ENCODE results near the gene TRIM16. TPM values are rescaled to one million over a fixed set of nuclear protein-coding genes. Genes with fewer than 3 reads are reported as not detected.
"Not testable (repeated sequence)": the region's sequence is repeated elsewhere in the genome, so short reads cannot be mapped to it uniquely, and the experiment has no call there.

The TRIM16 gene
- total RNA-seq = 43.0 and 56.1 TPM in 2 replicates

DNA sequence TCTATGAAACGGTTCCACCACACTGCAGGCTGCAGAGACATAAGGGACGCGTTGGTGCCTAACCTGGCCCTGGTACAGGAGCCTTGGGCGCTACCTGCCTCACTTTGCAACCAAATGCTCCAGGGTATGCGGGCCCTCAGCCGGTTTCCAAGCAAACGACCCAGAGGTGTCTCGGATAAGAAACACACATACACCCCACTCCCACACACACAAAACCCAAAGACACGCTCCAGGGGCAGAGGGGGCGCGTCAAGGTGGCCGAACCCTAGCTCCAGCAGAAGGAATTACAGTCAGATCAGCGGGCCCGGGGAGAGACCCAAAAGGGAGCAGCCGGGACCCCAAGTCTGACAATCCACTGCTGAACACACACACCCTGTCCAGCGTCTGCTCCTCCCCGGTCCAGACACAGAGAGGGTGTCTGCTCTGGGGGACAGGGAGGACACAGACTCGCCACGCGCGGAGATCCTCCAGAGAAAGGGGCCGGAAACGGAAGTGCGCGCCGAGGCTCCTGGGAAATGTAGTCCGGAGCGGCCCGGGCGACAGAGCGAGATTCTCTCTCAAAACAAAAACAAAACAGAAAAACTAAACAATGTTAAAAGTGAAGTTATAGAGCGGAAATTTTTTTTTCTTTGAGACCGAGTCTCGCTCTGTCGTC, at the start of gene TRIM16:
Gene TRIM16 (minus strand): TSS at position 488 of the 655 bp plus-strand sequence. CDS start 32,702 bp downstream, outside the sequence.
- not testable (repeated sequence) for H3K27ac ChIP-seq (ENCODE audit: low read depth, low read length); H3K79me2 ChIP-seq (ENCODE audit: insufficient read depth, low read length); H3K36me3 ChIP-seq (ENCODE audit: insufficient read depth, low read length); H3K4me1 ChIP-seq (ENCODE audit: insufficient read depth, low read length); H4K20me1 ChIP-seq (ENCODE audit: insufficient read depth, low read length); H3K9me3 ChIP-seq (ENCODE audit: low read depth, low read length); H3K27me3 ChIP-seq (ENCODE audit: insufficient read depth, low read length)
- H2AFZ ChIP-seq (ENCODE audit: low read length) = peak within 1 kb of the TSS; percentile 94
- DNase-seq (ENCODE audit: insufficient read length, low spot score, missing footprints) = peak; percentile 61
- H3K4me2 ChIP-seq (ENCODE audit: insufficient read depth, low read length) = peak within 1 kb of the TSS; percentile 83
- peak within 1 kb of the TSS; percentile 77 for H3K4me3 ChIP-seq (ENCODE audit: insufficient read depth, low read length)

- DNase-seq (ENCODE audit: insufficient read length, low spot score, missing footprints); H4K20me1 ChIP-seq (ENCODE audit: insufficient read depth, low read length); H3K27ac ChIP-seq (ENCODE audit: low read depth, low read length); H3K4me3 ChIP-seq (ENCODE audit: insufficient read depth, low read length); H2AFZ ChIP-seq (ENCODE audit: low read length); H3K9me3 ChIP-seq (ENCODE audit: low read depth, low read length); H3K4me2 ChIP-seq (ENCODE audit: insufficient read depth, low read length); H3K4me1 ChIP-seq (ENCODE audit: insufficient read depth, low read length); H3K27me3 ChIP-seq (ENCODE audit: insufficient read depth, low read length); H3K36me3 ChIP-seq (ENCODE audit: insufficient read depth, low read length); H3K79me2 ChIP-seq (ENCODE audit: insufficient read depth, low read length): not testable (repeated sequence)
Measured at GRCh38 chr17:15733174-15733789, 49.2 kb upstream of the TRIM16 start.

DNA sequence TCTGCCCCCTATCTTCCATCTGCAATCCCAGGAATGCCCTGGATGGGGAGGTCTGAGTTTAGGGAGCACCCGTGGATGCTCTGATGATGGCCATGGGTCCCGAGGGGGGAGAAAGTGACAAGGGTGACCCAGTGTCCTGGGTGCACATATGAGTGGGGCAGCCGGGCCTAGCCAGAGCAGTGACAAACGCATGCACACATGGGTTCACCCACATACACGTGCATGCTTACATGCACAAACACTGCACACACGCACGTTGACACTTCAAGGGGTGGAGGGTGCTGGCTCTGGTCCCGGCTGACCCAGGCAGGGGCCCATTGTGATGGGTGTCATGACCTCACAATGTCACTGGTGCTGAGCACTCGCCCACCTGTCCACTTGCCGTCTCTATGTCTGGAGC, 47.8 kb upstream of the TRIM16 start, which contains the start of gene TBC1D26:
Gene TBC1D26 (plus strand): TSS at position 384 of the 400 bp plus-strand sequence. CDS start 3,066 bp downstream, outside the sequence.
- not testable (repeated sequence) for DNase-seq (ENCODE audit: insufficient read length, low spot score, missing footprints); H2AFZ ChIP-seq (ENCODE audit: low read length); H3K79me2 ChIP-seq (ENCODE audit: insufficient read depth, low read length); H4K20me1 ChIP-seq (ENCODE audit: insufficient read depth, low read length); H3K9me3 ChIP-seq (ENCODE audit: low read depth, low read length); H3K36me3 ChIP-seq (ENCODE audit: insufficient read depth, low read length); H3K4me1 ChIP-seq (ENCODE audit: insufficient read depth, low read length); H3K4me2 ChIP-seq (ENCODE audit: insufficient read depth, low read length); H3K4me3 ChIP-seq (ENCODE audit: insufficient read depth, low read length); H3K27me3 ChIP-seq (ENCODE audit: insufficient read depth, low read length); H3K27ac ChIP-seq (ENCODE audit: low read depth, low read length)

DNA sequence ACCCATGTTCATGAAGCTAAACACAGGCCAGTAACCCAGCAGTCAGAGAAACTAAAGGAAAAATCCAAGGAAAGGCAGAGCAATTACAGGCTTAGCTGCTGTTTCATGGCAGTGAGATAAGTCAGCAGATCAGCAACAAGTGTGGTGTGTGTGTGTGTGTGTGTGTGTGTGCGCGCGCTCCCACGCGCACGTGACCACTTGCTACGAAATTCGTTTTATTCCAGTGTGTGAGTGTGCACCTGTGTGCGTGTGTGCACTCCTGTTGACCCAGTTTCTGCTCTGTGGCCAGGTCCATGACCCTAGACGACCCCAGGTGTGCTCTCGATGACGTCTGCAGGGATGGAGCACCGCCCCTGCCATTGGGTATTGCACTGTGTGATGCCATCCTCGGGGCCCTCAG, 46.4 kb upstream of the TRIM16 start:
- not testable (repeated sequence) for H3K4me1 ChIP-seq (ENCODE audit: insufficient read depth, low read length); H3K4me3 ChIP-seq (ENCODE audit: insufficient read depth, low read length); H3K9me3 ChIP-seq (ENCODE audit: low read depth, low read length); DNase-seq (ENCODE audit: insufficient read length, low spot score, missing footprints); H2AFZ ChIP-seq (ENCODE audit: low read length); H3K36me3 ChIP-seq (ENCODE audit: insufficient read depth, low read length); H4K20me1 ChIP-seq (ENCODE audit: insufficient read depth, low read length); H3K27ac ChIP-seq (ENCODE audit: low read depth, low read length); H3K79me2 ChIP-seq (ENCODE audit: insufficient read depth, low read length); H3K4me2 ChIP-seq (ENCODE audit: insufficient read depth, low read length); H3K27me3 ChIP-seq (ENCODE audit: insufficient read depth, low read length)

- H2AFZ ChIP-seq (ENCODE audit: low read length); H4K20me1 ChIP-seq (ENCODE audit: insufficient read depth, low read length); DNase-seq (ENCODE audit: insufficient read length, low spot score, missing footprints); H3K9me3 ChIP-seq (ENCODE audit: low read depth, low read length); H3K4me2 ChIP-seq (ENCODE audit: insufficient read depth, low read length); H3K27ac ChIP-seq (ENCODE audit: low read depth, low read length); H3K27me3 ChIP-seq (ENCODE audit: insufficient read depth, low read length); H3K4me1 ChIP-seq (ENCODE audit: insufficient read depth, low read length); H3K36me3 ChIP-seq (ENCODE audit: insufficient read depth, low read length); H3K79me2 ChIP-seq (ENCODE audit: insufficient read depth, low read length); H3K4me3 ChIP-seq (ENCODE audit: insufficient read depth, low read length): not testable (repeated sequence)
Measured at GRCh38 chr17:15716601-15717563, 32.8 kb upstream of the TRIM16 start.

GRCh38 chr17:15708879-15709278, 24.8 kb upstream of the TRIM16 start:
- not testable (repeated sequence) for H3K4me2 ChIP-seq (ENCODE audit: insufficient read depth, low read length); H3K4me1 ChIP-seq (ENCODE audit: insufficient read depth, low read length); H3K9me3 ChIP-seq (ENCODE audit: low read depth, low read length); H4K20me1 ChIP-seq (ENCODE audit: insufficient read depth, low read length); H3K27ac ChIP-seq (ENCODE audit: low read depth, low read length); H3K27me3 ChIP-seq (ENCODE audit: insufficient read depth, low read length); H2AFZ ChIP-seq (ENCODE audit: low read length); DNase-seq (ENCODE audit: insufficient read length, low spot score, missing footprints); H3K79me2 ChIP-seq (ENCODE audit: insufficient read depth, low read length); H3K4me3 ChIP-seq (ENCODE audit: insufficient read depth, low read length)
- H3K36me3 ChIP-seq (ENCODE audit: insufficient read depth, low read length) = peaks cover 41% of the 10 kb centered on the region

DNA sequence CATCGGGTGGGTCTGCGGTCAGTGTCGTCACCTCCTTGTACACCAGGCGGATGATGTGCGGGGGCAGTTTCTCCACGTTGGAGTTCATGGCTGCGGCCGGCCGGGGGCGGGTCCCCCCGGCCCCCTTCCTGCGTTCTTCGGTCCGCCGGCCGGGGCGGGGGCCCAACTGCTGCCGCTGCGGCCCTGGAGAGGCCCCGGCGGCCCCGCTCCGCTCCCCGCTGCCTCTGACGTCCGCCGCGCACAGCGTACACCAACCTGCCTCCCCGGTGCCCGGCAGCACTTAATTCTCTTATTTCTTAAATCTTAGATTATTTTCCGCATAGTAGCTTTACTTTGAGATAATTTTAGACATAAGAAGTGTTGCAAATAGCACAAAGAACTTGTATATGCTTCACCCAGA, 20.7 kb upstream of the TRIM16 start:
- H3K36me3 ChIP-seq (ENCODE audit: insufficient read depth, low read length) = peaks cover 38% of the 10 kb centered on the region
- H4K20me1 ChIP-seq (ENCODE audit: insufficient read depth, low read length); H3K9me3 ChIP-seq (ENCODE audit: low read depth, low read length); H3K27ac ChIP-seq (ENCODE audit: low read depth, low read length); H2AFZ ChIP-seq (ENCODE audit: low read length); H3K4me1 ChIP-seq (ENCODE audit: insufficient read depth, low read length); H3K4me3 ChIP-seq (ENCODE audit: insufficient read depth, low read length); H3K27me3 ChIP-seq (ENCODE audit: insufficient read depth, low read length); H3K4me2 ChIP-seq (ENCODE audit: insufficient read depth, low read length); H3K79me2 ChIP-seq (ENCODE audit: insufficient read depth, low read length); DNase-seq (ENCODE audit: insufficient read length, low spot score, missing footprints): not testable (repeated sequence)

GRCh38 chr17:15704239-15704638, 20.1 kb upstream of the TRIM16 start:
- H2AFZ ChIP-seq (ENCODE audit: low read length); H3K9me3 ChIP-seq (ENCODE audit: low read depth, low read length); H3K27ac ChIP-seq (ENCODE audit: low read depth, low read length); H3K79me2 ChIP-seq (ENCODE audit: insufficient read depth, low read length); H3K4me2 ChIP-seq (ENCODE audit: insufficient read depth, low read length); H3K4me3 ChIP-seq (ENCODE audit: insufficient read depth, low read length); H3K4me1 ChIP-seq (ENCODE audit: insufficient read depth, low read length); H3K27me3 ChIP-seq (ENCODE audit: insufficient read depth, low read length); H4K20me1 ChIP-seq (ENCODE audit: insufficient read depth, low read length); DNase-seq (ENCODE audit: insufficient read length, low spot score, missing footprints): not testable (repeated sequence)
- H3K36me3 ChIP-seq (ENCODE audit: insufficient read depth, low read length) = peaks cover 38% of the 10 kb centered on the region

Data from osteoblast (primary cell).